ENCODE data around the gene RORB.

RORB gene

DNA sequence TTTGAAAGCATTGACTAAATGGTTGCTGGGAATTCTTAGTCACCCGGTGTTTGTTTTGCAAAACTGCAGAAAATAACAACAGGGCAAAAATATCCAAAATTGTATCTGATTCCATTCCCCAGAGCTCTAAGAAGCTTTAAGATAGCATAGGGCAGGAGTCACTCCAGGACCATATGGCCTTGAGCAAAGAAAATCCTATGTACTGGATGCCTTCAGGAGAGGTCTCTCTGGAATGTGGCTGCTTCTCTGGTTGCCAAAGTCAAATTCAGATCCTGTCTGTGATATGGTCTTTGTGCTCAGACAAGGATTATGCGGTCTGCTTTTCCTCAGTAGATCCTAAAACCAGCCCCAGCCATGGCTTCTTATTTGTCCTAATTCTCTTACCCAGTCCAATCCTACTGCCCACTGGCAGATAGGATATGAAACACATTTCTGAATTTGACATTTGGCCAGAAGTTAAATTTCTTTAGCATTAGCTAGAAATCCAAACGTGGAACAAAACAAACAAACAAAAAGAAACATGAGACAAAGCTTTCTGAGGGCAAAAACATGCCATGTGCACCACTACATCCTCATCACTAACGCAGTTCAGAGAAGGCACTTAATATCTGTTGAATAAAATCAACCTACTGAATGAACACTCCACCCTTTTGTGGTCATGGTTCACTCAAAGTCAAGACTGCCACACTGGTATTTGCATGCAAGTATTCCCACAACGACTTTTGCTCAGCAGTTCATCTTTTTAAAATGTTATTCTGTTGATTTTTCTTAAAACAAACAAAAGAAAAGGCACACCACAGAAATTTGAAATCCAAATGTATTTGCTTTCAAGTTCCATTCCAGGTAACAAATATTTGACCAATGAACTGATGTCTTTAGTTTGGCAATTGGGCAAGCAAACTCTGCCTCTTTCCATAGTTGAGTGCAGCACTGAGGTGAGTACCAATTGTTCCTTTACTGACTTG is 224.8 kb downstream of the RORB start:
- DNase-seq, result no peak

DNA sequence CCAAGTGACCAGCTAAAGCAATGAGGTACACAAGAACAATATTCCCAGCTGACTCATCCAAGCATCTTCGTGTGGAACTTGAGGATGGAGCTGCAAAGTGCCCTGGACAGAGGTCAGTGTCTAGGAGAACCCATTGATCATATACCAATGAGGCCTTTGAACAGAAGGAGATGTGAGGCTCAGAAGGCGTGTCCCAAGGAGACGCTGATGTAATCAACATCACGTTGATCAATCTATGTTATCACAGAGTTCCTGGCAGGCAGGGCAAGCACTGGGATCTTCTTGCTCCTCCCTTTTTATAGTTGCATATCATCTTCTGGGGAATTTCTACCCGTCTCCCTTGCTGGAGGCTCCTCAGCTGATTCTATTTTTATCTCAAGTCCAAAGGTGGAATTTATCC is 227.2 kb downstream of the RORB start:
- no peak for DNase-seq

DNA sequence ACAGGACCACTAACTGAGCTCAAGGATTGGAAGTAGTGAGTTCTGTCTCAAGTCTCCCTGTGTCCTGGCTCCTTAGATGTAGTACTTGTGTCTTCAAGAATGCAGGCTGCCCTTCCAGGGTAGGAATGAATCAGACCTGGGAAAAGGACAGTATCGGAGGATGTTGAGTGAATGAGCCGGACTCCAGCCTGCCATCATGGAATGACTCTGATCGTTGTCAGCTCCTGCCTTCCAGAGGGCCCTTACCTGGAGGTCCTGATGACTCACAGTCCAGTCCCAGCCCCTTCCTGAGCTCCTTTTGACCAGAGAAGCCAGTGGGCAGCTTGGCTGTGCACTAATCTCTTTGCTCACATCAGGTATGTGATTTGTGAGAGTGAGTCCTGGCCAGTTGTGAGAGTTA is 229.4 kb downstream of the RORB start:
- DNase-seq, result no peak

GRCh38 chr9:74728176-74728575 is 231.0 kb downstream of the RORB start:
- DNase-seq, result no peak

GRCh38 chr9:74729136-74729695 is 232.1 kb downstream of the RORB start:
- DNase-seq, result no peak

GRCh38 chr9:74735761-74736160 is 238.6 kb downstream of the RORB start:
- DNase-seq, result no peak

DNA sequence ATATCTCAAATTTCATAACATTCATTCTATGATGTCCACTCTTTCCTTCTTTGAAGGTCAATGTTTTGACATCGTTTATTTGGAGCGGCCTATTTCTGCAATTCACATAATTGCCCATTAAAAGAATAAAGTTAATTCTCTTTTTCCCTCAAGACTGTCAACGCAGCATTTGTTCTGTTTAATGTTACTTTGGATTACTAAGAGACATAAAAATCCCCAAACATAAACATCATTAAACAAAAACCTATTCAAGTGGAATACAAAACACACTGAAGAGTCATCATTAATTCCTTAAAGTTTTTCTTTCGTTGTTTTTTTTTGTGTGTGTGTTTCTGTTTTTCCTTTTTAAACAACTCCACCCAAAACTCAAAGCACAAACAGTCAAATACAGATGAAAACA is 239.5 kb downstream of the RORB start:
- DNase-seq, result no peak

DNA sequence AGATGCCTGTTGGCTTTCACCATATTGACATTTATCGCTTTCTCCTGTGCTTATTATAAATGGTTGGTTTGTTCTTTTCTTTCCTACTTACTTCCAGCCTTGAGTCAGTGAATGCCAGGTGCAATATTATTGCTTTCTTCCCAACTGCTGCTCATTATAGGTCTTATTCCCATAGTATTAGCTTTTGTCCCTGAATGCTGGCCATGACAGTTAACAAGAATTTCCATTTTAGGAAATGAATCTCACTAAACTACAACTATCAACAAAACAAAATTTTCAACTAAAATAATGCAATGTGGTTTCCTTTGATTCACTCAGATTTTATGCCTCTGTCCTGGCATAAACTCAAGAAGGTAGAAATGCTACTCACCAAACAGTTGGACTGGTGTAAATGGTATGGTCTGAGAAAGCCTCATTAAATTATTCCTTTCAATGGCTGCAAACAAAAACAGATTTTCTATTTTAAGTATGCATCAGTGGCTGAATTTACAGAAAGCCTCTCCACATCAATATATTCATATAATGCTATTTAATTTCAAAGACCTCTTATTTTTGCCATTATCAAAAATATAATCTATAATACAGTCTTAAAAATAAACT is 245.2 kb downstream of the RORB start:
- no peak for DNase-seq

Measured in NCI-H2029 (cell line).